PFSK-1 (cell line): ENCODE data around the gene INKA1.

Experiments used
- POLR2AphosphoS5 ChIP-seq: IDR thresholded peaks from 2 replicates; pipeline ENCODE4 v1.6.1; 2012; ENCODE audit warnings: low read depth, mild to moderate bottlenecking, control low read depth, low read length, moderate library complexity
- SIN3A ChIP-seq: IDR thresholded peaks from 2 replicates; pipeline ENCODE4 v1.6.1; 2012; ENCODE audit warnings: mild to moderate bottlenecking, low read length, moderate library complexity, borderline replicate concordance; ENCODE audit not compliant: insufficient read depth

DNA sequence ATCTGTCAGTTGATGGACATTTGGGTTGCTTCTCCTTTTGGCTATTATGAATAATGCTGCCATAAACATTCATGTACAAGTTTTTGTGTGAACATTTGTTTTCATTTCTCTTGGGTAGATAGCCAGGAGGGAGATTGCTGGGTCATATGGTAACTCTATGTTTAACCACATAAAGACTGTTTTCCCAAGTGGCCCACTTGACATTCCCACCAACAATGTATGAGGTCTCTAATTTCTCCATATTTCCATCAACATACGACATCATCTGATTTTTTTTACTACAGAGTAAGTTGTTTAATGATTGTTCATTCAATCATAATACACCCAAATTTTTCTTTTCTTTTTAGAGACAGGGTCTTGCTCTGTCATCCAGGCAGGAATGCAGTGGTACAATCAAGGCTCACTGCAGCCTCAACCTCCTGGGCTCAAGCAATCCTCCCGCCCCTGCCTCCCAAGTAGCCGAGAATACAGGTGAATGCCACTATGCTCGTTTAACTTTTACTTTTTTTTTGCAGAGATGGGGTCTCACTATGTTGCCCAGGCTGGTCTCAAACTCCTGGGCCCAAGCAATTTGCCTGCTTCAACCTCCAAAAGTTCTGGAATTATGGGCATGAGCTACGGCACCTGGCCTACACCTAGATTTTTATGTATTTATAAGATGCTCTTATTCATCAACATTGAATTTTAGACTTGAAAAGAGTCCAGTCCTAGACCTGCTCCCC lies 23.5 kb upstream of the INKA1 start:
- TF ChIP-seq POLR2AphosphoS5 (no peak), SIN3A (no peak)
